Endothelial cell of umbilical vein (primary cell): ENCODE data around the gene WIZ. TPM values are rescaled to one million over a fixed set of nuclear protein-coding genes. Genes with fewer than 3 reads are reported as not detected.

Experiments
- BruUV-seq: library from RNA; stranded (reverse); fragments of 400-500 nt; replicated peaks from 2 replicates; lab custom pipeline; 2021; lab: Mats Ljungman, UMichigan
- CTCF ChIA-PET: fragments of 300-600, 350-600 bp; sonication (Branson Sonifier 250); formaldehyde crosslinking; loops from one replicate; lab custom pipeline; 2021; ENCODE audit warnings: antibody characterized with exemption, inconsistent platforms; lab: Charles Lee
- POLR2A ChIA-PET: fragments of 300-600, 350-600 bp; sonication (Branson Sonifier 250); formaldehyde crosslinking; loops from one replicate; lab custom pipeline; 2021; ENCODE audit warnings: antibody characterized with exemption, inconsistent platforms; lab: Charles Lee
- DNase-seq: peaks from one replicate; pipeline ENCODE4 v3.0.0-alpha.2; 2011; ENCODE audit warnings: low read depth, low spot score
- FAIRE-seq: peaks from 2 replicates; lab custom pipeline; 2011; peaks lifted over from hg19 to GRCh38; lab: Jason Lieb, UNC
- H2AFZ ChIP-seq: 2 replicates; pipeline ENCODE4 v1.6.0; 2012; ENCODE audit warnings: low read depth, low read length, control low read depth, inconsistent platforms
- H3K27ac ChIP-seq: 2 replicates; pipeline ENCODE4 v1.5.1; 2011; ENCODE audit warnings: low read depth, mild to moderate bottlenecking, control low read depth, low read length, moderate library complexity; ENCODE audit not compliant: insufficient read depth
- H3K27me3 ChIP-seq, 2 experiments: 2 replicates each; pipeline versions ENCODE4 v1.6.0 to v1.6.1; 2011; ENCODE audit warnings: low read length in 2 of 2, mixed read lengths in 1 of 2; ENCODE audit not compliant: control insufficient read depth in 2 of 2, insufficient read depth in 2 of 2
- H3K36me3 ChIP-seq, 2 experiments: 2 replicates in 1 of 2; 3 replicates in 1 of 2; pipeline ENCODE4 v1.5.1; 2011; ENCODE audit warnings: low read length in 2 of 2, mild to moderate bottlenecking in 1 of 2, moderate library complexity in 1 of 2; ENCODE audit not compliant: control insufficient read depth in 2 of 2, insufficient read depth in 2 of 2; ENCODE audit errors: extremely low read depth in 1 of 2
- H3K4me1 ChIP-seq: 3 replicates; pipeline ENCODE4 v1.5.1; 2011; ENCODE audit warnings: mild to moderate bottlenecking, low read length; ENCODE audit not compliant: control insufficient read depth, insufficient read depth; ENCODE audit errors: extremely low read depth
- H3K4me2 ChIP-seq: 2 replicates; pipeline ENCODE4 v1.6.1; 2011; ENCODE audit warnings: low read length, control low read depth, mixed read lengths; ENCODE audit not compliant: insufficient read depth
- H3K4me3 ChIP-seq, 3 experiments: fragments of 200-600 bp in 1 of 3; sonication (generic), shearing (Covaris generic) in 1 of 3; replicated peaks in 1 of 3; 2 replicates each; pipeline ENCODE4 v1.5.1; 2011 to 2016; ENCODE audit warnings: control low read depth in 3 of 3, low read length in 3 of 3, mild to moderate bottlenecking in 2 of 3, inconsistent platforms in 1 of 3, low read depth in 1 of 3, moderate library complexity in 1 of 3; ENCODE audit not compliant: insufficient read depth in 1 of 3
- H3K79me2 ChIP-seq: 2 replicates; pipeline ENCODE4 v1.6.0; 2012; ENCODE audit warnings: low read length, inconsistent platforms; ENCODE audit not compliant: control insufficient read depth, insufficient read depth
- H3K9ac ChIP-seq: replicated peaks from 2 replicates; pipeline ENCODE3; 2011; ENCODE audit warnings: low read length, control low read depth; ENCODE audit not compliant: insufficient read depth; ENCODE audit errors: extremely low read depth
- H3K9me1 ChIP-seq: replicated peaks from 3 replicates; pipeline ENCODE4 v1.6.0; 2011; ENCODE audit warnings: mild to moderate bottlenecking, low read length; ENCODE audit not compliant: control insufficient read depth, insufficient read depth; ENCODE audit errors: extremely low read depth
- H3K9me3 ChIP-seq: replicated peaks from 2 replicates; pipeline ENCODE4 v1.5.1; 2012; ENCODE audit warnings: low read length, inconsistent platforms; ENCODE audit not compliant: control insufficient read depth, insufficient read depth
- H4K20me1 ChIP-seq: replicated peaks from 2 replicates; pipeline ENCODE3; 2011; ENCODE audit warnings: mild to moderate bottlenecking, low read length; ENCODE audit not compliant: control insufficient read depth, insufficient read depth; ENCODE audit errors: extremely low read depth
- EZH2 ChIP-seq: IDR thresholded peaks from 2 replicates; pipeline ENCODE4 v1.6.1; 2012; ENCODE audit warnings: borderline replicate concordance, low read depth, mild to moderate bottlenecking, moderate library complexity, low read length, inconsistent platforms; ENCODE audit not compliant: severe bottlenecking
- FOS ChIP-seq: IDR thresholded peaks from 2 replicates; pipeline ENCODE4 v1.6.1; 2011; ENCODE audit warnings: mild to moderate bottlenecking, low read length, moderate library complexity, borderline replicate concordance; ENCODE audit not compliant: insufficient read depth
- GATA2 ChIP-seq: IDR thresholded peaks from 2 replicates; pipeline ENCODE4 v1.7.0; 2011; ENCODE audit warnings: low read depth, mild to moderate bottlenecking, moderate library complexity, mixed read lengths, low read length; ENCODE audit not compliant: insufficient read length, insufficient read depth
- JUN ChIP-seq: IDR thresholded peaks from 2 replicates; pipeline ENCODE4 v1.6.1; 2011; ENCODE audit warnings: borderline replicate concordance, low read depth; ENCODE audit not compliant: insufficient read length, insufficient read depth
- MYC ChIP-seq: IDR thresholded peaks from one replicate; pipeline ENCODE4 v1.6.1; 2011; ENCODE audit warnings: mild to moderate bottlenecking, low read depth, low read length
- POLR2A ChIP-seq: IDR thresholded peaks from 2 replicates; pipeline ENCODE4 v1.6.1; 2012; ENCODE audit warnings: low read depth, mild to moderate bottlenecking, control low read depth, low read length
- POLR2AphosphoS5 ChIP-seq: IDR thresholded peaks from 2 replicates; pipeline ENCODE4 v1.6.1; 2012; ENCODE audit warnings: low read depth, mild to moderate bottlenecking, control low read depth, low read length, moderate library complexity; ENCODE audit not compliant: insufficient read depth
- dilution Hi-C: fragments of 300-500 bp; cut with MboI; formaldehyde crosslinking; loops from one replicate; pipeline ENCODE4 v1.15.0; 2019; ENCODE audit warnings: low sequenced_read_pairs; ENCODE audit not compliant: extremely low pct_ligation_motif_present
- intact Hi-C: fragments of 100-400 bp; cut with micrococcal nuclease; formaldehyde crosslinking; loops from one replicate; pipeline ENCODE4 v1.10.0; 2022
- polyA plus RNA-seq, 4 experiments: library from polyadenylated mRNA; depleted of rRNA in 3 of 4; stranded (reverse) in 3 of 4; unstranded in 1 of 4; fragments of >200 nt; gene quantifications; 2 replicates each; pipeline versions ENCODE4 v1.2.1 to v1.2.3, GENCODE V29; 2011 to 2012; ENCODE audit warnings: missing spikeins in 1 of 4
- total RNA-seq: library from RNA; stranded (reverse); gene quantifications from 2 replicates; pipeline ENCODE4 v1.2.3, GENCODE V29; 2021
- TF ChIP-seq, protein P1 (sequence below), 2 donors: IDR thresholded peaks; 1 replicate in 1 of 2; 2 replicates in 1 of 2; pipeline ENCODE4 v1.5.1; 2011; ENCODE audit warnings: low read length in 2 of 2, mild to moderate bottlenecking in 2 of 2, moderate library complexity in 2 of 2, control low read depth in 1 of 2, inconsistent platforms in 1 of 2, low read depth in 1 of 2; ENCODE audit not compliant: insufficient read depth in 1 of 2; ENCODE audit errors: extremely low read depth in 1 of 2

WIZ gene
- total and polyA plus RNA-seq, 2 donors (not counting 3 experiments of a cell fraction or from before 2014, with no cell fraction given): 21.0 to 47.2 TPM

DNA sequence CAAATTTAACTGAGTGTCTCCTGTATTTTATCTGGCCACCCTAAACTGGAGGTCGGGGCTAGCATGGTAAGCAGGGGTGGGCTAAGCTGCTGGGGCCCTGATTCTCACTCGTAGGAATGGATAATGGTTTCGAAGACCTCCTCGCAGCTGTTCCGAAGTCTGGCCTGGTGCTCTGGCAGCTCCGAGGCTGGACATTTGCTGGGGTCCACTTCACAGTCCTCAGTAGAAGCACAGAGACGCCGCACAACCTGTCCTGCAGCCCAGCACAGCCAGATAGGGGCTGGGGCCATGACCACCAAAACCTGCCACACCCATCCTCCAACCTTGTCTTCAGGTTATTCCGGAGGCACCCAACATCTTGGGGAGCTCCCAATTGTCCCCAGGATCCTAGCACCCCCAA lies 6.2 kb upstream of the WIZ start:
- DNase-seq: no peak
- Histone ChIP-seq H3K4me1 (peaks cover 9% of the 10 kb centered on the region), H3K4me3 (no peak overlapping the region), H3K9ac (no peak overlapping the region), H3K9me3 (no peaks in the 10 kb centered on the region), H4K20me1 (no peaks in the 10 kb centered on the region), H3K27ac (no peak overlapping the region), H3K36me3 (no peaks in the 10 kb centered on the region), H3K9me1 (no peaks in the 10 kb centered on the region), H3K27me3 (peaks cover 19% of the 10 kb centered on the region in 2 experiments), H3K79me2 (no peaks in the 10 kb centered on the region), H2AFZ (no peak overlapping the region), H3K4me2 (no peak overlapping the region)
- TF ChIP-seq GATA2 (no peak), EZH2 (no peak), FOS (no peak), MYC (no peak)
- no TSS peak for BruUV-seq
- ChIA-PET POLR2A (no interaction called here), CTCF (interaction anchor here (1.2 to 7.1 kb wide), 2 partner anchors 37 to 99 kb away, joined by 4 to 60 read pairs; partner anchors contain the start of gene AKAP8L)
- intact Hi-C loops (no loop called here), dilution Hi-C loops (no loop called here)
- no peak for FAIRE-seq

DNA sequence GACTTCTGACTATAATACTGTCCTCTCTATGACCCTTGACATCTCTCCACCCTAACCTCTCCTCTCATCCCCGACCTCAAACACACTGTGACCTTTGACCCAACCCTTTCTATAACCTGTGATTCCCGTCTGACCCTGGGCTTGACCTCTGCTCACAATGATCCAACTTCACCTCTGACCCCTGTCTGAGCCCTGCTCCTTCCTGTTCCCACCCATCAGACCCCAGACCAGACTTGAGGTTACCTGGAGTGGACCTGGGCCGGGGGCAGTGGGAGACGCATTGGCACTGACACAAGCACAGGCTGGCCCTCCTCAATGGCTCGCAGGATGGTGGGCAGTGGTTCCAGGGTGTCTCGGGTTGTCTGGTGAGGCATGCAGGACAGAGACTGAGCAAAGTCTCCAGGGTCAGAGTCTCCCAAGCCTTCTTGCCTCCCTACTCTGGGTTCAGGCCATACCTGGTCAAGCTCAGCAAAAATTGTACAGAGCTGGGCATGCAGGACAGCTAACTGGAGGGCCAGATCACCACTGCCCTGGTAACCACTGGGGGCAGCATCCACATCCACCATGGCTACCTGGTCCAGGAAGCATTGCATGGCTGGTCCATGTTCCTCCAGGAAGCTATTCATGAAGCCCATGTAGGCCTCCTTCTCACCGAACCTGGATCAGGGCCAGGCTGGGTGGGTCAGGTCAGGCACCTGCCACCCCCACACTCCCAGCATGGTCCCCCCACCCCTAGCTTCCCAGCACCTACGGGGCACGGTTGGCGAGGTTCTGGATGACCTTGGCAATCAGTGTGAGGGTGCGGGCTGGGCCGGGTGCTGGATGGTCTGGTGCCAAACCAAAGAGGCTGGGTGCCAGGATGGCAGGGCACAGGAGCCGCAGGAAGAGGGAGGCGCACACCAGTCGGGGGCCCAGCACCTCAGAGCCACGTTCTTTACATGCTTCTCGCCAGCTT lies 4.4 kb upstream of the WIZ start:
- H3K4me1 ChIP-seq: peaks cover 11% of the 10 kb centered on the region

More for the DNA sequence above, 4.4 kb upstream of the WIZ start:
- Histone ChIP-seq H3K27ac (no peak overlapping the region), H3K4me3 (no peak overlapping the region), H3K9me1 (no peaks in the 10 kb centered on the region), H3K79me2 (no peaks in the 10 kb centered on the region), H3K27me3 (peaks cover 19% of the 10 kb centered on the region in 2 experiments), H3K9ac (no peak overlapping the region), H3K9me3 (no peaks in the 10 kb centered on the region), H4K20me1 (no peaks in the 10 kb centered on the region), H2AFZ (no peak overlapping the region), H3K4me2 (no peak overlapping the region), H3K36me3 (no peaks in the 10 kb centered on the region)
- CTCF ChIA-PET: interaction anchor here (0.5 to 7.1 kb wide), 8 partner anchors 12 to 357 kb away, joined by 3 to 60 read pairs (median 8); partner anchors contain the start of gene AKAP8L
- TF ChIP-seq JUN (no peak), POLR2A (no peak), POLR2AphosphoS5 (no peak), GATA2 (no peak)
- TF ChIP-seq, protein P1, sequence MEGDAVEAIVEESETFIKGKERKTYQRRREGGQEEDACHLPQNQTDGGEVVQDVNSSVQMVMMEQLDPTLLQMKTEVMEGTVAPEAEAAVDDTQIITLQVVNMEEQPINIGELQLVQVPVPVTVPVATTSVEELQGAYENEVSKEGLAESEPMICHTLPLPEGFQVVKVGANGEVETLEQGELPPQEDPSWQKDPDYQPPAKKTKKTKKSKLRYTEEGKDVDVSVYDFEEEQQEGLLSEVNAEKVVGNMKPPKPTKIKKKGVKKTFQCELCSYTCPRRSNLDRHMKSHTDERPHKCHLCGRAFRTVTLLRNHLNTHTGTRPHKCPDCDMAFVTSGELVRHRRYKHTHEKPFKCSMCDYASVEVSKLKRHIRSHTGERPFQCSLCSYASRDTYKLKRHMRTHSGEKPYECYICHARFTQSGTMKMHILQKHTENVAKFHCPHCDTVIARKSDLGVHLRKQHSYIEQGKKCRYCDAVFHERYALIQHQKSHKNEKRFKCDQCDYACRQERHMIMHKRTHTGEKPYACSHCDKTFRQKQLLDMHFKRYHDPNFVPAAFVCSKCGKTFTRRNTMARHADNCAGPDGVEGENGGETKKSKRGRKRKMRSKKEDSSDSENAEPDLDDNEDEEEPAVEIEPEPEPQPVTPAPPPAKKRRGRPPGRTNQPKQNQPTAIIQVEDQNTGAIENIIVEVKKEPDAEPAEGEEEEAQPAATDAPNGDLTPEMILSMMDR (IDR thresholded peaks at IDR 0.05; ENCODE audit: extremely low read depth in 1 of 2, insufficient read depth in 1 of 2, low read depth in 1 of 2, low read length in 2 of 2): peak; percentile 34 to 43
- DNase-seq (no peak), FAIRE-seq (no peak)
- intact Hi-C loops: loop anchor here (1.0 kb wide), 1 partner anchor 21 kb away; no protein-coding TSS in a partner anchor
- BruUV-seq: no TSS peak
- dilution Hi-C loops: no loop called here
- POLR2A ChIA-PET: interaction anchor here (0.5 to 0.7 kb wide), 2 partner anchors 9 to 708 kb away, joined by 4 to 6 read pairs; no protein-coding TSS in a partner anchor
